GM12892 (cell line): ENCODE data around the gene CHAC2.

Experiments used
- POLR2A ChIP-seq: IDR thresholded peaks from 2 replicates; pipeline ENCODE4 v1.6.1; 2011; ENCODE audit warnings: low read depth, low read length, control low read depth
- POLR2AphosphoS5 ChIP-seq: IDR thresholded peaks from 2 replicates; pipeline ENCODE4 v1.6.1; 2011; ENCODE audit warnings: low read depth, low read length, control low read depth

- TF ChIP-seq POLR2AphosphoS5 (no peak), POLR2A (no peak)
These were observed 25.7 kb downstream of the CHAC2 start for GRCh38 chr2:53793261-53793660.
